ENCODE data around the gene SYT1.

GRCh38 chr12:79021021-79021420 is 156.4 kb downstream of the SYT1 start:
- TF ChIP-seq EZH2 (IDR thresholded peaks at IDR 0.05) (no peak), POLR2AphosphoS5 (IDR thresholded peaks at IDR 0.05; ENCODE audit: borderline replicate concordance, low read depth, low read length) (no peak), FOXP2 (optimal IDR thresholded peaks at IDR 0.05; ENCODE audit: control extremely low read depth, extremely low read length, insufficient read depth) (no peak)
